Measurements from ENCODE around the gene SPDEF.

Gene SPDEF

GRCh38 chr6:34511915-34512737 lies 44.0 kb downstream of the SPDEF start:
- no peak for DNase-seq (ENCODE audit: low spot score)
- TF ChIP-seq CTCF (IDR thresholded peaks at IDR 0.05), result no peak
- no peak overlapping the region for H3K4me3 ChIP-seq
- no peak overlapping the region for H3K27ac ChIP-seq

GRCh38 chr6:34511214-34511914 lies 44.8 kb downstream of the SPDEF start:
- DNase-seq (ENCODE audit: low spot score), result no peak
- Histone ChIP-seq H3K4me3 (no peak overlapping the region), H3K27ac (no peak overlapping the region)
- no peak for TF ChIP-seq CTCF (IDR thresholded peaks at IDR 0.05)

GRCh38 chr6:34510299-34510698 lies 45.8 kb downstream of the SPDEF start:
- TF ChIP-seq CTCF (IDR thresholded peaks at IDR 0.05), result no peak
- Histone ChIP-seq H3K27ac (no peak overlapping the region), H3K4me3 (no peak overlapping the region)
- no peak for DNase-seq (ENCODE audit: low spot score)

- no peak for TF ChIP-seq CTCF (IDR thresholded peaks at IDR 0.05)
- no peak overlapping the region for H3K27ac ChIP-seq
- no peak overlapping the region for H3K4me3 ChIP-seq
- no peak for DNase-seq (ENCODE audit: low spot score)
These were observed 46.3 kb downstream of the SPDEF start for GRCh38 chr6:34509782-34510181.

- H3K4me3 ChIP-seq, result no peak overlapping the region
- no peak overlapping the region for H3K27ac ChIP-seq
- no peak for TF ChIP-seq CTCF (IDR thresholded peaks at IDR 0.05)
- DNase-seq (ENCODE audit: low spot score), result no peak
These were observed 47.7 kb downstream of the SPDEF start for GRCh38 chr6:34508425-34508824.

GRCh38 chr6:34506718-34507117 lies 49.4 kb downstream of the SPDEF start:
- no peak overlapping the region for H3K4me3 ChIP-seq
- H3K27ac ChIP-seq, result no peak overlapping the region
- no peak for TF ChIP-seq CTCF (IDR thresholded peaks at IDR 0.05)
- no peak for DNase-seq (ENCODE audit: low spot score)

- TF ChIP-seq CTCF (IDR thresholded peaks at IDR 0.05), result no peak
These were observed 58.7 kb downstream of the SPDEF start for GRCh38 chr6:34497411-34497810.

More at GRCh38 chr6:34497411-34497810, 58.7 kb downstream of the SPDEF start:
- Histone ChIP-seq H3K27ac (no peak overlapping the region), H3K4me3 (no peak overlapping the region)
- DNase-seq (ENCODE audit: low spot score), result no peak
